T-helper 17 cell (primary cell): Measurements from ENCODE around the gene GSX2. TPM values are rescaled to one million over a fixed set of nuclear protein-coding genes. Genes with fewer than 3 reads are reported as not detected.

Experiments
- ATAC-seq: fragments of 150-1000 bp; cut with Tn5 transposase; 2 replicates; pipeline ENCODE4 v1.10.0; 2021; ENCODE audit warnings: mild to moderate bottlenecking, moderate library complexity
- DNase-seq, 3 donors: peaks; one replicate each; pipeline versions ENCODE4 v3.0.0 to v3.0.0-alpha.2; 2020 to 2021
- H3K9me3 ChIP-seq: one replicate; pipeline ENCODE4 v1.7.0; 2013; ENCODE audit warnings: low read length, mild to moderate bottlenecking; ENCODE audit not compliant: control insufficient read depth, poor library complexity, severe bottlenecking
- H3K27ac Mint-ChIP-seq: one replicate; pipeline ENCODE4 v1.8.0; 2022; ENCODE audit warnings: mild to moderate bottlenecking, moderate library complexity, mixed read lengths
- H3K27me3 Mint-ChIP-seq: one replicate; pipeline ENCODE4 v1.8.0; 2022; ENCODE audit warnings: mixed read lengths
- H3K36me3 Mint-ChIP-seq: one replicate; pipeline ENCODE4 v1.8.0; 2022; ENCODE audit warnings: low read depth, mixed read lengths
- H3K4me1 Mint-ChIP-seq: one replicate; pipeline ENCODE4 v1.8.0; 2022; ENCODE audit warnings: mild to moderate bottlenecking, mixed read lengths
- H3K4me3 Mint-ChIP-seq: one replicate; pipeline ENCODE4 v1.8.0; 2022; ENCODE audit warnings: mild to moderate bottlenecking, moderate library complexity, mixed read lengths
- total RNA-seq, 4 donors: library from RNA in 2 of 4; stranded (reverse) in 2 of 4; gene quantifications; one replicate each; pipeline ENCODE4 v1.2.3 and lab custom pipeline; 2022 to 2026

Gene GSX2
- total RNA-seq, 2 donors from 2014 or later = not detected

GRCh38 chr4:54090804-54091623 is 8.9 kb upstream of the GSX2 start:
- H3K9me3 ChIP-seq = no peaks in the 10 kb centered on the region
- peak overlapping the region; percentile 76 for H3K27ac Mint-ChIP-seq
- peaks cover 4% of the 10 kb centered on the region for H3K36me3 Mint-ChIP-seq
- H3K4me1 Mint-ChIP-seq = peaks cover 11% of the 10 kb centered on the region
- H3K4me3 Mint-ChIP-seq = peak overlapping the region; percentile 91
- ATAC-seq (peak; percentile 48), DNase-seq (no peak)
- peaks cover 63% of the 10 kb centered on the region for H3K27me3 Mint-ChIP-seq

- DNase-seq = peak; percentile 55 to 67 (median 65)
- peak overlapping the region; percentile 76 for H3K27ac Mint-ChIP-seq
- peaks cover 16% of the 10 kb centered on the region for H3K4me1 Mint-ChIP-seq
- peak; percentile 92 for ATAC-seq
- no peaks in the 10 kb centered on the region for H3K9me3 ChIP-seq
- peaks cover 4% of the 10 kb centered on the region for H3K36me3 Mint-ChIP-seq
- peak overlapping the region; percentile 91 for H3K4me3 Mint-ChIP-seq
- H3K27me3 Mint-ChIP-seq = peaks cover 63% of the 10 kb centered on the region
These were observed 8.1 kb upstream of the GSX2 start for GRCh38 chr4:54091637-54092404.

- H3K4me3 Mint-ChIP-seq = peak overlapping the region; percentile 91
These were observed 7.3 kb upstream of the GSX2 start for GRCh38 chr4:54092405-54093323.

GRCh38 chr4:54093324-54094240 is 6.4 kb upstream of the GSX2 start:
- Mint-ChIP-seq H3K4me1 (peaks cover 21% of the 10 kb centered on the region), H3K27ac (no peak overlapping the region), H3K36me3 (peaks cover 4% of the 10 kb centered on the region), H3K4me3 (peak overlapping the region; percentile 64), H3K27me3 (peaks cover 78% of the 10 kb centered on the region)
- ATAC-seq (no peak), DNase-seq (no peak)
- H3K9me3 ChIP-seq = no peaks in the 10 kb centered on the region

More at GRCh38 chr4:54092405-54093323, 7.3 kb upstream of the GSX2 start:
- DNase-seq = no peak
- Mint-ChIP-seq H3K36me3 (peaks cover 4% of the 10 kb centered on the region), H3K4me1 (peaks cover 16% of the 10 kb centered on the region), H3K27me3 (peaks cover 69% of the 10 kb centered on the region), H3K27ac (peak overlapping the region; percentile 76)
- ATAC-seq = no peak
- no peaks in the 10 kb centered on the region for H3K9me3 ChIP-seq

- H3K27ac Mint-ChIP-seq = no peak overlapping the region
- peaks cover 4% of the 10 kb centered on the region for H3K36me3 Mint-ChIP-seq
- ATAC-seq (no peak), DNase-seq (no peak)
- H3K4me1 Mint-ChIP-seq = peaks cover 25% of the 10 kb centered on the region
- no peaks in the 10 kb centered on the region for H3K9me3 ChIP-seq
- peaks cover 86% of the 10 kb centered on the region for H3K27me3 Mint-ChIP-seq
- no peak overlapping the region for H3K4me3 Mint-ChIP-seq
These were observed 5.5 kb upstream of the GSX2 start for GRCh38 chr4:54094451-54094850.

GRCh38 chr4:54095110-54095825 is 4.7 kb upstream of the GSX2 start:
- peaks cover 6% of the 10 kb centered on the region for H3K36me3 Mint-ChIP-seq
- peaks cover 28% of the 10 kb centered on the region for H3K4me1 Mint-ChIP-seq
- no peak overlapping the region for H3K4me3 Mint-ChIP-seq
- no peak overlapping the region for H3K27ac Mint-ChIP-seq
- ATAC-seq = no peak
- no peak for DNase-seq
- peaks cover 88% of the 10 kb centered on the region for H3K27me3 Mint-ChIP-seq
- H3K9me3 ChIP-seq = no peaks in the 10 kb centered on the region

- H3K4me1 Mint-ChIP-seq = peaks cover 32% of the 10 kb centered on the region
- peaks cover 6% of the 10 kb centered on the region for H3K36me3 Mint-ChIP-seq
- no peak overlapping the region for H3K4me3 Mint-ChIP-seq
- H3K9me3 ChIP-seq = no peaks in the 10 kb centered on the region
- DNase-seq (no peak), ATAC-seq (no peak)
- peaks cover 88% of the 10 kb centered on the region for H3K27me3 Mint-ChIP-seq
- H3K27ac Mint-ChIP-seq = no peak overlapping the region
These were observed 3.5 kb upstream of the GSX2 start for GRCh38 chr4:54096295-54096962.

GRCh38 chr4:54097152-54097551 is 2.8 kb upstream of the GSX2 start:
- Mint-ChIP-seq H3K4me3 (no peak overlapping the region), H3K4me1 (peaks cover 29% of the 10 kb centered on the region)

GRCh38 chr4:54098375-54098774 is 1.6 kb upstream of the GSX2 start:
- Mint-ChIP-seq H3K36me3 (peaks cover 3% of the 10 kb centered on the region), H3K27ac (no peak overlapping the region), H3K27me3 (peaks cover 89% of the 10 kb centered on the region), H3K4me3 (no peak overlapping the region), H3K4me1 (peaks cover 27% of the 10 kb centered on the region)
- ATAC-seq = no peak
- H3K9me3 ChIP-seq = no peaks in the 10 kb centered on the region
- DNase-seq = no peak

More at GRCh38 chr4:54097152-54097551, 2.8 kb upstream of the GSX2 start:
- H3K9me3 ChIP-seq = no peaks in the 10 kb centered on the region
- Mint-ChIP-seq H3K27me3 (peaks cover 89% of the 10 kb centered on the region), H3K27ac (no peak overlapping the region), H3K36me3 (peaks cover 3% of the 10 kb centered on the region)
- DNase-seq = no peak
- ATAC-seq = no peak

- DNase-seq = no peak
- H3K4me3 Mint-ChIP-seq = peak overlapping the region; percentile 82
- no peak overlapping the region for H3K27ac Mint-ChIP-seq
- no peaks in the 10 kb centered on the region for H3K9me3 ChIP-seq
- H3K4me1 Mint-ChIP-seq = peaks cover 22% of the 10 kb centered on the region
- peaks cover 89% of the 10 kb centered on the region for H3K27me3 Mint-ChIP-seq
- no peak for ATAC-seq
- peaks cover 3% of the 10 kb centered on the region for H3K36me3 Mint-ChIP-seq
These were observed 646 bp upstream of the GSX2 start for GRCh38 chr4:54099287-54099747.

- H3K9me3 ChIP-seq = no peaks in the 10 kb centered on the region
- H3K4me3 Mint-ChIP-seq = peak overlapping the region; percentile 82
- H3K4me1 Mint-ChIP-seq = peaks cover 22% of the 10 kb centered on the region
- DNase-seq (no peak), ATAC-seq (peak; percentile 63)
- H3K36me3 Mint-ChIP-seq = peaks cover 6% of the 10 kb centered on the region
- peaks cover 89% of the 10 kb centered on the region for H3K27me3 Mint-ChIP-seq
- H3K27ac Mint-ChIP-seq = peak overlapping the region; percentile 59
These were observed 729 bp downstream of the GSX2 start for GRCh38 chr4:54100595-54101189.
